ENCODE data around the gene FRMD4B. TPM values are rescaled to one million over a fixed set of nuclear protein-coding genes. Genes with fewer than 3 reads are reported as not detected.
A peak's percentile ranks its signal among the peaks of the same experiment; 100 is the strongest.

The FRMD4B gene
- total and polyA plus RNA-seq, 10 of the 15 experiments (the other 5 are each of a cell fraction or from before 2014, with no cell fraction given) = 3.9 to 11.4 (median 8.0) TPM

DNA sequence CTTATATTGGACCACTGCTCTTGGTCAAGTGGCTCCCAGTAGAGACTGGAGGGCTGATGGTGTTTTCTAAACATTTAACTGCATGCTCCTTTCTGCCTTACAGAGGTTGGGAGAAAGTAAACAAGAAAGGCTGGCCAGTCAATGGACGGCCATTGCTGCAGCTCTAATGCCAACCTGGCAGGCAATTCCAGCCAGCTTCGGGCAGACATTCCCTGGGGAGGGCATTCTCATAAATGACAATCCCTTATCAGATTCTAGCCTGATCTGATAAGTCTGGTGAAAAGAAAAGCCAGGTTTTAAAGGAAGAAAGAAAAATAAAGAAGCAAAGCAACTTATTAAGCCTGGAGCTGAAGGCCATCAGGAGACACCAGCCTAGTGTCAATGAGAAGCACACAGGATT is 60.7 kb downstream of the FRMD4B start (continued):
- TF ChIP-seq TCF12 (IDR thresholded peaks at IDR 0.05; ENCODE audit: low read depth, low read length) = no peak

GRCh38 chr3:69324362-69325025 is 61.4 kb downstream of the FRMD4B start:
- intact Hi-C loops (cut with micrococcal nuclease; ENCODE audit: unreplicated experiment) = loop anchor here (1.0 to 10.0 kb wide), 7 partner anchors 44 to 620 kb away; partner anchors contain the start of gene FRMD4B
- RAD21 ChIA-PET (ENCODE audit: unreplicated experiment) = interaction anchor here (0.5 to 8.7 kb wide), 15 partner anchors 14 to 348 kb away, joined by 3 to 83 read pairs (median 5); partner anchors contain the start of gene FRMD4B
- CTCF ChIA-PET = interaction anchor here (0.6 to 15.5 kb wide), 20 partner anchors 14 to 347 kb away, joined by 3 to 236 read pairs (median 6); partner anchors contain the start of gene FRMD4B
- no peak overlapping the region for H3K4me3 ChIP-seq
- H3K36me3 ChIP-seq (ENCODE audit: control insufficient read depth in 2 of 2, insufficient read depth in 2 of 2, low read length in 1 of 2) = no peaks in the 10 kb centered on the region
- H3K4me1 ChIP-seq (ENCODE audit: control insufficient read depth, insufficient read depth, low read length) = peaks cover 28% of the 10 kb centered on the region
- in situ Hi-C loops (cut with MboI) = loop anchor here (5.0 kb wide), 2 partner anchors 98 to 348 kb away; no protein-coding TSS in a partner anchor
- H3K27me3 ChIP-seq (replicated peaks in 1 of 2; ENCODE audit: control insufficient read depth in 2 of 2, insufficient read depth in 2 of 2, low read length in 1 of 2) = no peaks in the 10 kb centered on the region
- H4K20me1 ChIP-seq (ENCODE audit: control insufficient read depth, insufficient read depth) = no peaks in the 10 kb centered on the region
- peak overlapping the region; percentile 63; the same call in 1 of the 2 replicates for H2AFZ ChIP-seq (ENCODE audit: control insufficient read depth, low read depth, low read length)
- ATAC-seq (peak; percentile 70), DNase-seq (ENCODE audit: low read depth, low spot score) (no peak), FAIRE-seq (no peak)
- POLR2A ChIA-PET = no interaction called here
- no TSS peak for BruUV-seq (replicated peaks)
- WGBS (ENCODE audit: insufficient coverage, insufficient replicate concordance, low lambda C conversion rate, missing lambda C conversion rate) = 55% methylated on average over 7 of the region's 7 CpGs
- H3K9ac ChIP-seq (ENCODE audit: control insufficient read depth, insufficient read depth, low read length) = no peak overlapping the region
- H3K27ac ChIP-seq (ENCODE audit: control insufficient read depth, insufficient read depth) = no peak overlapping the region
- H3K4me2 ChIP-seq (ENCODE audit: control insufficient read depth, insufficient read depth) = peak overlapping the region; percentile 30
- no peaks in the 10 kb centered on the region for H3K79me2 ChIP-seq (ENCODE audit: control insufficient read depth, insufficient read depth, low read length)
- SMC1A ChIA-PET (ENCODE audit: uncharacterized antibody, unreplicated experiment) = interaction anchor here (0.5 to 8.3 kb wide), 19 partner anchors 8 to 231 kb away, joined by 3 to 111 read pairs (median 6); no protein-coding TSS in a partner anchor
- no peaks in the 10 kb centered on the region for H3K9me3 ChIP-seq (replicated peaks; ENCODE audit: control insufficient read depth, insufficient read depth, low read length)
- TF ChIP-seq MYC (IDR thresholded peaks at IDR 0.05; ENCODE audit: insufficient read depth, insufficient read length, insufficient replicate concordance, low read length, severe bottlenecking) (no peak), PAX8 (IDR thresholded peaks at IDR 0.05) (no peak), TCF12 (IDR thresholded peaks at IDR 0.05; ENCODE audit: low read depth, low read length) (no peak), RUNX3 (IDR thresholded peaks at IDR 0.05; ENCODE audit: low read length) (peak; percentile 50), RFX5 (IDR thresholded peaks at IDR 0.05; ENCODE audit: low read depth, low read length) (no peak), EZH2 (IDR thresholded peaks at IDR 0.05; ENCODE audit: borderline replicate concordance, control insufficient read depth, low read depth, low read length) (no peak), POLR2AphosphoS2 (IDR thresholded peaks at IDR 0.05; ENCODE audit: low read depth, low read length) (no peak), POLR2AphosphoS5 (IDR thresholded peaks at IDR 0.05; ENCODE audit: low read length) (no peak), CHD2 (IDR thresholded peaks at IDR 0.05; ENCODE audit: borderline replicate concordance, low read depth, low read length) (no peak), CBX3 (IDR thresholded peaks at IDR 0.05; ENCODE audit: borderline replicate concordance, low read depth) (no peak), NR2F1 (conservative IDR thresholded peaks at IDR 0.05) (no peak), STAT1 (conservative IDR thresholded peaks at IDR 0.05) (no peak), SMC3 (IDR thresholded peaks at IDR 0.05; ENCODE audit: borderline replicate concordance, low read length) (peak; percentile 93), BCL11A (IDR thresholded peaks at IDR 0.05; ENCODE audit: low read depth, low read length) (no peak), NR2C1 (IDR thresholded peaks at IDR 0.05) (no peak), MTA2 (IDR thresholded peaks at IDR 0.05; ENCODE audit: low read depth) (no peak), EP300 (IDR thresholded peaks at IDR 0.05; ENCODE audit: borderline replicate concordance in 1 of 2, control insufficient read depth in 1 of 2, low read depth in 2 of 2, low read length in 2 of 2) (0 out of 4 replicates have a peak, but pooled peaks of 1 of the 2 experiments have one; percentile 15), E2F4 (IDR thresholded peaks at IDR 0.05; ENCODE audit: low read depth, low read length) (no peak)
- TF ChIP-seq, protein P1, sequence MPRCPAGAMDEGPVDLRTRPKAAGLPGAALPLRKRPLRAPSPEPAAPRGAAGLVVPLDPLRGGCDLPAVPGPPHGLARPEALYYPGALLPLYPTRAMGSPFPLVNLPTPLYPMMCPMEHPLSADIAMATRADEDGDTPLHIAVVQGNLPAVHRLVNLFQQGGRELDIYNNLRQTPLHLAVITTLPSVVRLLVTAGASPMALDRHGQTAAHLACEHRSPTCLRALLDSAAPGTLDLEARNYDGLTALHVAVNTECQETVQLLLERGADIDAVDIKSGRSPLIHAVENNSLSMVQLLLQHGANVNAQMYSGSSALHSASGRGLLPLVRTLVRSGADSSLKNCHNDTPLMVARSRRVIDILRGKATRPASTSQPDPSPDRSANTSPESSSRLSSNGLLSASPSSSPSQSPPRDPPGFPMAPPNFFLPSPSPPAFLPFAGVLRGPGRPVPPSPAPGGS (IDR thresholded peaks at IDR 0.05; ENCODE audit: borderline replicate concordance, insufficient read depth, low read depth, low read length, poor library complexity, severe bottlenecking) = no peak
